Bronchial epithelial cell (primary cell): ENCODE results near the gene TSC22D2. TPM values are rescaled to one million over a fixed set of nuclear protein-coding genes. Genes with fewer than 3 reads are reported as not detected.

Experiments
- DNase-seq: peaks from one replicate; pipeline ENCODE4 v3.0.0-alpha.2; 2010; ENCODE audit warnings: low read depth
- FAIRE-seq: peaks from 2 replicates; lab custom pipeline; 2011; peaks lifted over from hg19 to GRCh38; lab: Jason Lieb, UNC
- H3K27me3 ChIP-seq: 2 replicates; pipeline ENCODE4 v1.5.1; 2011; ENCODE audit warnings: low read length; ENCODE audit not compliant: control insufficient read depth, insufficient read depth
- H3K36me3 ChIP-seq: 2 replicates; pipeline ENCODE4 v1.5.1; 2011; ENCODE audit warnings: low read length; ENCODE audit not compliant: control insufficient read depth, insufficient read depth
- H3K4me3 ChIP-seq: 2 replicates; pipeline ENCODE4 v1.5.1; 2011; ENCODE audit warnings: mild to moderate bottlenecking, low read depth, low read length, control low read depth
- total RNA-seq: library from RNA; depleted of rRNA; stranded (reverse); fragments of >200 nt; gene quantifications from 2 replicates; pipeline ENCODE4 v1.2.1, GENCODE V29; 2014
- TF ChIP-seq, protein P1 (sequence below): IDR thresholded peaks from 2 replicates; pipeline ENCODE4 v1.5.1; 2011; ENCODE audit warnings: mild to moderate bottlenecking, moderate library complexity, low read length, control low read depth, inconsistent platforms; ENCODE audit not compliant: insufficient read depth, severe bottlenecking

TSC22D2 gene
- total RNA-seq, 1 donor from 2014 or later = 5.0 TPM

DNA sequence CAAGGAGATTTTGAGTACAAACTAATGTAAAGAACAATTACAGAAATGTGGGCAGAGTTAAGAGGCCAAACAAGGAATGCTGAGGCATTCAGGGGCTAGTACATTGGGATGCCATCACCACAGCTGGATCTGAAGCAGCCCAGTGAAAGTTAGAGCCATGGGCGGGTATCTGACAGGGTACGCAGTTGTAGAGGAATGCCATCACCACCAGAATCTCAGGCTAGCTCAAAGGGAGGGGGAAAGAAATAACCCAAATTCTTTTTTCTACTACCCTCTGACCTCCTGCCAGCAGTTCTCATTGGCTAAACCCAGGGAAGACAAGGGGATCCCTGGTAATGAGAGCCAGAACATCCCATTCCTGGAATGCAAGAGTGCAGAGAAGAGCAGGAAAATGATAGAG, 9.0 kb upstream of the TSC22D2 start:
- DNase-seq (no peak), FAIRE-seq (no peak)
- TF ChIP-seq, protein P1, sequence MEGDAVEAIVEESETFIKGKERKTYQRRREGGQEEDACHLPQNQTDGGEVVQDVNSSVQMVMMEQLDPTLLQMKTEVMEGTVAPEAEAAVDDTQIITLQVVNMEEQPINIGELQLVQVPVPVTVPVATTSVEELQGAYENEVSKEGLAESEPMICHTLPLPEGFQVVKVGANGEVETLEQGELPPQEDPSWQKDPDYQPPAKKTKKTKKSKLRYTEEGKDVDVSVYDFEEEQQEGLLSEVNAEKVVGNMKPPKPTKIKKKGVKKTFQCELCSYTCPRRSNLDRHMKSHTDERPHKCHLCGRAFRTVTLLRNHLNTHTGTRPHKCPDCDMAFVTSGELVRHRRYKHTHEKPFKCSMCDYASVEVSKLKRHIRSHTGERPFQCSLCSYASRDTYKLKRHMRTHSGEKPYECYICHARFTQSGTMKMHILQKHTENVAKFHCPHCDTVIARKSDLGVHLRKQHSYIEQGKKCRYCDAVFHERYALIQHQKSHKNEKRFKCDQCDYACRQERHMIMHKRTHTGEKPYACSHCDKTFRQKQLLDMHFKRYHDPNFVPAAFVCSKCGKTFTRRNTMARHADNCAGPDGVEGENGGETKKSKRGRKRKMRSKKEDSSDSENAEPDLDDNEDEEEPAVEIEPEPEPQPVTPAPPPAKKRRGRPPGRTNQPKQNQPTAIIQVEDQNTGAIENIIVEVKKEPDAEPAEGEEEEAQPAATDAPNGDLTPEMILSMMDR = no peak
- H3K36me3 ChIP-seq = no peaks in the 10 kb centered on the region
- no peak overlapping the region for H3K4me3 ChIP-seq
- H3K27me3 ChIP-seq = no peaks in the 10 kb centered on the region

DNA sequence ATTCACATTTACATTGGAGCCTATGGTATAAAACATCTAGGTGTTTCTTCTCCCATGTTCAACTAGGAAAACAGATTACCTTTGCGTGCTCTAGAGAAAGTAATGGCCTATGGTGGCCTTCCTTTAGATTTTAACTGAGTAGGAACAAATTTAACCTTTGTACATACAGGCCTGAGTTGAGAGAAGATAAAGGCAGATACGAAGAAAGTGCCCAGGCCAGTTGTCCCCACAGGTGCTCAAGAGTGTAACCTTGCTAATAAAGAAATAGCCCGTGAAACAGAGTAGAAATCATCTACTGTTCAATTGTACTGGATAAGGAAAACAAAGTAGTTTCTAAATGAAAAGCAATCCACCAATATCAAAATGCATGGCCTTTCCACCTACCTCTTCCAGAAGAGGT, 6.8 kb upstream of the TSC22D2 start:
- DNase-seq (no peak), FAIRE-seq (no peak)
- Histone ChIP-seq H3K27me3 (no peaks in the 10 kb centered on the region), H3K36me3 (no peaks in the 10 kb centered on the region), H3K4me3 (no peak overlapping the region)
- TF ChIP-seq, protein P1 = no peak

DNA sequence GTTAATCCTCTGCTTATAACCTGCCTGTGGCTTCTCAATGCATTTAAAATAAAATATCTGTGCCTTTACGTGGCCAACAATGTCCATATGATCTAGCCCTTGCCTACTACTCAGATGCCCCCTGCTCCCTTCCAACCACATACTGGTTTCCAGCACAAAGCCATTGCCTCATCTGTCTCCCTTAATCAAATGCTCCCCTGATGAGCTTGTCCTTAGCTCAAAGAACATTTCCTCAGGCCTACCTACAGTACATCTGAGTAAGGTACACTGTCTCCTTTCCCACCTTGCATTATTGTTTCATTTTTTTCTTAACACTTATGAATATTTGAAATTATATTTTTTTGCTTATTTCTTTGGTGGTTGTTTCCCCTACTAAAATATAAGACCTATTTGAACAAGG, 5.9 kb upstream of the TSC22D2 start:
- TF ChIP-seq, protein P1 = no peak
- no peak for DNase-seq
- Histone ChIP-seq H3K27me3 (no peaks in the 10 kb centered on the region), H3K4me3 (no peak overlapping the region), H3K36me3 (no peaks in the 10 kb centered on the region)
- no peak for FAIRE-seq

DNA sequence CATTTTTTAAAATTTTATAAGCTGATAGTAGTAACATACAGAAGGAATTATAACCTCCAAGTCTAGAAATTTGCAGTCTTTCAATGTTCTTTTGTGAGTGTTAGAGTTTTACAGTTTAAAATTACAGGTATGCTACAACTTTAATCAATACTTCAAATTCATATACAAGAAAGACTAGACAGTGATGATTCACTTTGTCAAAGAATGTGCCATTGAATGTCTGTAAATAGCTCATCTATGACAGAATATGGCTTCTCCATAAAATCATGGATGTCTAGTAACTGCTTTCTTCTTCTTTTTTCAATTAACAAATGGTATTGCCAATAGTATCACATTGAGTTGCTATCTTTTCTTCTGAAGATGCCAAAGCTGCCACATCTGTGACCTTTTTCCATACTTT, 4.1 kb upstream of the TSC22D2 start:
- no peak for FAIRE-seq
- Histone ChIP-seq H3K4me3 (no peak overlapping the region), H3K27me3 (no peaks in the 10 kb centered on the region), H3K36me3 (no peaks in the 10 kb centered on the region)
- TF ChIP-seq, protein P1 = no peak
- no peak for DNase-seq

DNA sequence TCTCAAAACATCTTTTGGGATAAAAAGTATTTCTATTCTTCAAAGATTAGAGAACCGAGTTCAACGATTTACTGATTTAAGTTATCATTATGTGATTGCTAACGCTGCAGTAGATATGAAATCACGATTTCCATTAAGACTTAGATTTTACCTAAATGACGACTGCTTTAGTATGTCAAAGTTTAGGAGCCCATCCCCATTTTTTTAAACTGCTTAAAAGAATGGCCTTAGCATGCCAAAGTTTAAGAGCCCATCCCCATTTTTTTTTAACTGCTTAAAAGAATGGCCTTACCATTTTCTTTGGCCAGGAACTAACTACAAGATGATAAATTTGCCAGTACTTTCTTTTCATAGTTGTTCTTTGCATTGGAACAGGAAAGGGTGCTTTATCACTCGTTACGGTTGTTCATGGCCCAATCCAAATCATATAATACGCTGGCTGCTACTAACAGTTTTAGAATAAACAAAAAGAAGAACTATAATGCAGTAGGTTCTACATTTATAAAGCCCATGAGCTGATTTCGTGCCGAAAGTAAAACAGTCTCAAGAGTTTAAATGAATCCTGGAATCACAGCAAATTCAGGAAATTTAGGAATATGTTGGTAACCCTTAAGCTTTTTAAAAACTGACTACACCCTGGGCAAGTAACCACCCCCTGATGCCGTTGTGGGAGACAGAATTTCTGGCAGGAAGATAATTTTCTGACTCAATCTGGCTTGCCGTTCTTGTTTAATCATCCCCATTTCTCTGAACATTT, 869 bp upstream of the TSC22D2 start:
- Histone ChIP-seq H3K27me3 (no peaks in the 10 kb centered on the region), H3K4me3 (peak overlapping the region; percentile 96), H3K36me3 (peaks cover 5% of the 10 kb centered on the region)
- no peak for DNase-seq
- TF ChIP-seq, protein P1 = no peak
- FAIRE-seq = no peak

DNA sequence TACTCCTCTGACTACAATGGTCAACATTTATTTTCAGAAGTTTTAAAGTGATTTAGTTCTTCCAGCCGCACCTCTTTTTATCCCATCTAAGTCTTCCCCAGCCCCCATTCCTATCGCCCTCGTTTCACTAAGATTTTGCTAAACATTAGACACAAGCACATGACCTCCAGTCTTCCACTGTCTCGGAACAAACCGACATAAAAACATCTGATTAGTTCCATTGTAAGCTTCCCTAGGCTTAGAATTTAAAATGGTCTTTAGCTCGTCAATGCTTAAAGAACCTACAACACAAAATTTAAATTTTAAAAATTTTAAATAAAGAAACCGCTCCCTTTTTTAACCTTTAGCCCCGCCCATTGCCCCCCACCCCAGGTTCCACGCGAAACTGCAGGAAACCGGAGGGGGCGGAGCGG, 284 bp upstream of the TSC22D2 start:
- H3K4me3 ChIP-seq = peak overlapping the region; percentile 96
- peaks cover 5% of the 10 kb centered on the region for H3K36me3 ChIP-seq
- DNase-seq (peak; percentile 70), FAIRE-seq (no peak)
- H3K27me3 ChIP-seq = no peaks in the 10 kb centered on the region
- TF ChIP-seq, protein P1 = no peak
